IMR-90 (cell line): Measurements from ENCODE around the gene DLD. TPM values are rescaled to one million over a fixed set of nuclear protein-coding genes. Genes with fewer than 3 reads are reported as not detected.

Source experiments
- ATAC-seq: fragments of 200-7000 bp; cut with Tn5 transposase; 2 replicates; pipeline ENCODE4 v1.9.1; 2020; ENCODE audit warnings: low read depth, mild to moderate bottlenecking, moderate library complexity
- BruUV-seq: library from RNA; stranded (reverse); fragments of 400-500 nt; replicated peaks from 2 replicates; lab custom pipeline; 2021; lab: Mats Ljungman, UMichigan
- CTCF ChIA-PET: fragments of 300-600 bp; formaldehyde crosslinking; extraction: SDS; loops from one replicate; lab custom pipeline; 2021; ENCODE audit warnings: antibody characterized with exemption; lab: Yijun Ruan, JAX
- POLR2A ChIA-PET: fragments of 300-600 bp; sonication (Branson Sonifier 250); formaldehyde crosslinking; loops from one replicate; lab custom pipeline; 2022; ENCODE audit warnings: antibody characterized with exemption; ENCODE audit not compliant: unreplicated experiment; lab: Charles Lee
- DNase-seq: peaks from one replicate; pipeline ENCODE4 v3.0.0; 2013
- H2AFZ ChIP-seq: replicated peaks from 2 replicates; pipeline ENCODE3; 2013; ENCODE audit warnings: low read length, mild to moderate bottlenecking; ENCODE audit not compliant: poor library complexity
- H2AK5ac ChIP-seq: 2 replicates; pipeline ENCODE4 v1.6.1; 2013; ENCODE audit warnings: low read depth, low read length, inconsistent platforms
- H2AK9ac ChIP-seq: replicated peaks from 2 replicates; pipeline ENCODE3; 2013; ENCODE audit warnings: mild to moderate bottlenecking, low read depth, low read length, moderate library complexity; ENCODE audit not compliant: poor library complexity
- H2BK120ac ChIP-seq: 2 replicates; pipeline ENCODE4 v1.6.1; 2013; ENCODE audit warnings: low read depth, low read length, inconsistent platforms
- H2BK15ac ChIP-seq: 3 replicates; pipeline ENCODE4 v1.6.1; 2013; ENCODE audit warnings: low read depth, low read length, inconsistent platforms
- H2BK20ac ChIP-seq: 2 replicates; pipeline ENCODE4 v1.6.1; 2013; ENCODE audit warnings: low read depth, mild to moderate bottlenecking, inconsistent platforms, low read length, moderate library complexity
- H2BK5ac ChIP-seq: 2 replicates; pipeline ENCODE4 v1.6.1; 2013; ENCODE audit warnings: mild to moderate bottlenecking, low read depth, low read length, inconsistent platforms; ENCODE audit not compliant: poor library complexity, severe bottlenecking
- H3K14ac ChIP-seq: replicated peaks from 2 replicates; pipeline ENCODE4 v1.6.1; 2013; ENCODE audit warnings: low read depth, low read length, inconsistent platforms
- H3K18ac ChIP-seq: 2 replicates; pipeline ENCODE4 v1.6.1; 2013; ENCODE audit warnings: low read depth, low read length, control low read depth
- H3K23ac ChIP-seq: 2 replicates; pipeline ENCODE4 v1.6.1; 2013; ENCODE audit warnings: low read depth, low read length, inconsistent platforms
- H3K27ac ChIP-seq: 2 replicates; pipeline ENCODE4 v1.5.1; 2013; ENCODE audit warnings: mild to moderate bottlenecking, control low read depth, low read length; ENCODE audit not compliant: insufficient read depth
- H3K27me3 ChIP-seq: 2 replicates; pipeline ENCODE4 v1.6.1; 2013; ENCODE audit warnings: low read length; ENCODE audit not compliant: control insufficient read depth, insufficient read depth
- H3K36me3 ChIP-seq: 2 replicates; pipeline ENCODE4 v1.6.1; 2013; ENCODE audit warnings: low read length, mixed read lengths; ENCODE audit not compliant: control insufficient read depth, insufficient read depth
- H3K4ac ChIP-seq: 2 replicates; pipeline ENCODE4 v1.6.1; 2013; ENCODE audit warnings: low read depth, low read length, inconsistent platforms
- H3K4me1 ChIP-seq: 2 replicates; pipeline ENCODE4 v1.6.1; 2013; ENCODE audit warnings: low read length, mixed read lengths; ENCODE audit not compliant: control insufficient read depth, insufficient read depth
- H3K4me2 ChIP-seq: 2 replicates; pipeline ENCODE4 v1.6.1; 2013; ENCODE audit warnings: low read depth, mild to moderate bottlenecking, control low read depth, low read length, moderate library complexity
- H3K4me3 ChIP-seq: 2 replicates; pipeline ENCODE4 v1.5.1; 2013; ENCODE audit warnings: low read depth, mild to moderate bottlenecking, control low read depth, low read length, moderate library complexity; ENCODE audit not compliant: insufficient read depth
- H3K56ac ChIP-seq: 2 replicates; pipeline ENCODE4 v1.6.1; 2013; ENCODE audit warnings: low read length, inconsistent platforms; ENCODE audit not compliant: insufficient read depth; ENCODE audit errors: extremely low read depth
- H3K79me1 ChIP-seq, 2 experiments: 2 replicates each; pipeline ENCODE4 v1.6.1; 2013; ENCODE audit warnings: low read length in 2 of 2, inconsistent platforms in 1 of 2, low read depth in 1 of 2
- H3K9ac ChIP-seq: 2 replicates; pipeline ENCODE4 v1.6.1; 2013; ENCODE audit warnings: low read depth, low read length, control low read depth
- H3K9me1 ChIP-seq: 2 replicates; pipeline ENCODE4 v1.6.1; 2013; ENCODE audit warnings: low read length, inconsistent platforms; ENCODE audit not compliant: insufficient read depth
- H3K9me3 ChIP-seq: 2 replicates; pipeline ENCODE4 v1.6.1; 2013; ENCODE audit warnings: low read length; ENCODE audit not compliant: control insufficient read depth, insufficient read depth
- H4K20me1 ChIP-seq: 2 replicates; pipeline ENCODE4 v1.6.1; 2013; ENCODE audit warnings: low read length, inconsistent platforms; ENCODE audit not compliant: insufficient read depth
- H4K5ac ChIP-seq: 2 replicates; pipeline ENCODE4 v1.6.1; 2013; ENCODE audit warnings: mild to moderate bottlenecking, low read depth, low read length, control low read depth
- H4K8ac ChIP-seq, 2 experiments: 2 replicates each; pipeline ENCODE4 v1.6.1; 2013; ENCODE audit warnings: low read depth in 2 of 2, low read length in 2 of 2, control low read depth in 1 of 2, inconsistent platforms in 1 of 2
- H4K91ac ChIP-seq: 2 replicates; pipeline ENCODE4 v1.6.1; 2013; ENCODE audit warnings: low read depth, low read length, inconsistent platforms; ENCODE audit not compliant: insufficient read depth
- BHLHE40 ChIP-seq: fragments of 150-350 bp; IDR thresholded peaks from 2 replicates; pipeline ENCODE4 v1.6.1; 2016; ENCODE audit warnings: mild to moderate bottlenecking, low read depth, low read length
- CHD1 ChIP-seq: IDR thresholded peaks from 2 replicates; pipeline ENCODE4 v1.6.1; 2012; ENCODE audit warnings: low read depth, low read length, improper control_type of control experiment
- FOS ChIP-seq: fragments of 150-350 bp; IDR thresholded peaks from 2 replicates; pipeline ENCODE4 v1.6.1; 2016; ENCODE audit warnings: low read depth, low read length
- MAFK ChIP-seq: IDR thresholded peaks from 2 replicates; pipeline ENCODE4 v1.6.1; 2012; ENCODE audit warnings: low read depth, low read length, improper control_type of control experiment
- MAZ ChIP-seq: IDR thresholded peaks from 2 replicates; pipeline ENCODE4 v1.6.1; 2012; ENCODE audit warnings: low read depth, mild to moderate bottlenecking, low read length, improper control_type of control experiment, moderate library complexity, borderline replicate concordance
- MXI1 ChIP-seq: IDR thresholded peaks from 2 replicates; pipeline ENCODE4 v1.6.1; 2012; ENCODE audit warnings: low read depth, mild to moderate bottlenecking, low read length, moderate library complexity, borderline replicate concordance
- NFE2L2 ChIP-seq: fragments of 150-350 bp; IDR thresholded peaks from 2 replicates; pipeline ENCODE4 v1.6.1; 2016; ENCODE audit warnings: low read depth, mild to moderate bottlenecking, low read length
- WGBS, 2 experiments: methylation state at CpG; one replicate each; pipeline versions ENCODE4 v1.1.5 to v1.1.7; 2013; ENCODE audit warnings: missing lambda C conversion rate in 2 of 2; ENCODE audit not compliant: insufficient read length in 1 of 2; ENCODE audit errors: extremely low coverage in 2 of 2; 5-methylcytosine and 5-hydroxymethylcytosine counted together
- dilution Hi-C: fragments of 300-500 bp; cut with HindIII; formaldehyde crosslinking; loops from one replicate; pipeline ENCODE4 v1.14.3; 2018; ENCODE audit warnings: low sequenced_read_pairs; ENCODE audit not compliant: unreplicated experiment
- in situ Hi-C: fragments of 300-500 bp; cut with MboI; formaldehyde crosslinking; loops from 3 replicates; pipeline ENCODE4 v1.14.3; 2019; ENCODE audit warnings: low sequenced_read_pairs, inconsistent platforms, mixed read lengths
- intact Hi-C: fragments of 100-400 bp; cut with micrococcal nuclease; formaldehyde crosslinking; loops from 2 replicates; pipeline ENCODE4 v1.10.0; 2022
- polyA plus RNA-seq, 3 experiments: library from polyadenylated mRNA; depleted of rRNA; stranded (reverse); fragments of >200 nt; gene quantifications; 2 replicates each; pipeline ENCODE4 v1.2.3, GENCODE V29; 2012; ENCODE audit warnings: low replicate concordance in 1 of 3
- total RNA-seq: library from RNA; depleted of rRNA; stranded (reverse); fragments of >200 nt; gene quantifications from 2 replicates; pipeline ENCODE4 v1.2.3, GENCODE V29; 2012
- TF ChIP-seq, protein P1 (sequence below): fragments of 150-350 bp; IDR thresholded peaks from 2 replicates; pipeline ENCODE4 v1.6.1; 2017; ENCODE audit warnings: mild to moderate bottlenecking, antibody characterized with exemption, low read length, low read depth

The DLD gene
- total and polyA plus RNA-seq, 2 of the 4 experiments (the other 2 are of a cell fraction), result 121 to 361 TPM

DNA sequence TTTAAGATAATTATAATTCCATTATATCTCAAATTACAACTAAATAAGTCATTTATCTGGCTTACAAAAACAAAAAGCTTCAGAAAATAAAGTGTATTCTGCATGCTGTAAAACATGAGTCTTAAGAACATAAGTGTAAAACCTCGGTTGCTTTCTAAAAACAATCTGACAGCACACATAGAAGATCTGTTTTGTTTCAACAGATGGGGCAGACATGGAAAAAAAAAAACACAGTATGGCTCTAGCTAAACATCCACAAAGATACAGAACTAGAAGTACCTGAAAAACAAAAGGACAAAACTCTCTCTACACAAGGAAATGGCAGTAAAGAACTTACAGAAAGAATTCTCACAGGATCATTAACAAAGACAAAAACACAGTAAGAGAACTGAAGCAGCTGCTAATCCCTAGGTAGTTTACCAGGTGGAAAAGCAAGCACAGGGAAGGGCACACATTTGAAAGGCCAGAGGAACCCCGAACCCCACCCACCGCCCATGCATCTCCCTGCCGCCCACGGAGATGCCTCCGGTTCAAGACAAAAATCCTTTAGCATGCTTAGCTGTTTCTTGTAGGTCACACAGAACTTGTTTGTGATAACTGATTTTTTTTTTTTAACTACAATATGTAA lies 42.5 kb downstream of the DLD start (continued):
- TF ChIP-seq MXI1, result no peak
- TF ChIP-seq BHLHE40, result no peak
- no peak for TF ChIP-seq MAFK
- no peak for TF ChIP-seq MAZ

DNA sequence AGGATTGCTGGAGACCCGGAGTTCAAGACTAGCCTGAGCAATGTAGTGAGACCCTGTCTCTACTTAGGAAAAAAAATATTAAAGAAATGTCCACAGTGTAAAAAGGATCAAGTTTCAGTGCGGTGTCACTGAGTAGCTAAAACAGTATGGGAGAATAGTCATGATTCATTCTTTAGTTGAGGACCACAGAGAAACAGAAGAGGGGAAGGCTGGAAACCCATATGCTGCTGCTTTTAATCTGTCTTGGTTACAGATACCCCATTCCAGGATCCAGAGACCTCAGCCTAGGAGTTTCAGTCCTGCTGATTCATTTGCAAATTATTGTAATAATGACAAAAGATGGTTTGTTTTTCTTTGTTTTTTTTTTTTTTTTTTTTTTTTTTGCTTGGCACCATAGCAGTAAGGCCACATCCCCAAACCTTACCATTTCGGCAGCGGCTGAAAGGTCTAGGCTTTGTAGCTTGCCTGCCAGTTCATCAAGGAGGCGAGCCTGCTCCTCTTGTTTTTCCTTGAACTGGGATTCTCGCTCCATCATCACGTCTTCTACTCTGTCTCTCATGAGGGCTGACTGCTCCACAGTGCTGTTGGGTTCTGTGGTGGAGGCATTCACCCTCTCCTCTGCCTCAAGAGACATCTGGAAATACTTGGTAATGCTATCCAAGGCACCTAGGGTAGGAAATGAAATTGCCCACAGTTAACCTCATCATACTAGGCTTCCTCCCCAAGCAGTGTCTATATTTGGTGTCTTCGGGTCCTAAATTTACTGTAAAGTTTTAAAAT lies 44.2 kb downstream of the DLD start:
- ChIA-PET POLR2A (no interaction called here), CTCF (interaction anchor here (0.5 to 1.9 kb wide), 4 partner anchors 14 to 211 kb away, joined by 3 to 5 read pairs (median 3); no protein-coding TSS in a partner anchor)
- Histone ChIP-seq H3K79me1 (peaks cover 7 to 41% of the 10 kb centered on the region in 2 experiments; a peak in 3 of 4 replicates), H4K5ac (no peak overlapping the region), H2BK15ac (no peak overlapping the region; the same call in 2 of the 3 replicates), H2BK20ac (peak overlapping the region; percentile 41), H2BK5ac (peak overlapping the region; percentile 32), H4K20me1 (peaks cover 16% of the 10 kb centered on the region), H3K27me3 (no peaks in the 10 kb centered on the region), H3K4me3 (no peak overlapping the region), H3K27ac (peak overlapping the region; percentile 50; the same call in 1 of the 2 replicates), H2AK9ac (no peak overlapping the region), H4K8ac (peak overlapping the region in 1 of 2 experiments; percentile 25; a peak in 1 of 4 replicates), H2AK5ac (peak overlapping the region; percentile 63), H3K4me1 (peaks cover 23% of the 10 kb centered on the region), H3K23ac (no peak overlapping the region), H3K36me3 (peaks cover 43% of the 10 kb centered on the region), H3K18ac (no peak overlapping the region), H2BK120ac (peak overlapping the region; percentile 37; the same call in 1 of the 2 replicates), H3K4ac (peak overlapping the region; percentile 33), H3K56ac (no peak overlapping the region), H3K9ac (no peak overlapping the region), H3K4me2 (no peak overlapping the region), H2AFZ (no peak overlapping the region), H3K9me1 (peaks cover 27% of the 10 kb centered on the region), H3K14ac (peak overlapping the region; percentile 74), H3K9me3 (no peaks in the 10 kb centered on the region), H4K91ac (no peak overlapping the region; the same call in 1 of the 2 replicates)
- 71% methylated on average over 1 of the region's 8 CpGs; no CpG with 5 or more reads in 1 of the 2 experiments for WGBS, 2 experiments
- no TSS peak for BruUV-seq
- in situ Hi-C loops (no loop called here), intact Hi-C loops (no loop called here), dilution Hi-C loops (no loop called here)
- ATAC-seq (peak; percentile 63), DNase-seq (peak; percentile 80)
- 0 out of 2 replicates have a peak, but pooled peaks have one; percentile 13 for TF ChIP-seq FOS
- no peak for TF ChIP-seq NFE2L2
- TF ChIP-seq, protein P1, sequence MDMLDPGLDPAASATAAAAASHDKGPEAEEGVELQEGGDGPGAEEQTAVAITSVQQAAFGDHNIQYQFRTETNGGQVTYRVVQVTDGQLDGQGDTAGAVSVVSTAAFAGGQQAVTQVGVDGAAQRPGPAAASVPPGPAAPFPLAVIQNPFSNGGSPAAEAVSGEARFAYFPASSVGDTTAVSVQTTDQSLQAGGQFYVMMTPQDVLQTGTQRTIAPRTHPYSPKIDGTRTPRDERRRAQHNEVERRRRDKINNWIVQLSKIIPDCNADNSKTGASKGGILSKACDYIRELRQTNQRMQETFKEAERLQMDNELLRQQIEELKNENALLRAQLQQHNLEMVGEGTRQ, result no peak
- no peak for TF ChIP-seq CHD1
